Kidney glomerular epithelial cell (primary cell): Measurements from ENCODE around the gene OR56A5.
"Not testable (repeated sequence)": the region's sequence is repeated elsewhere in the genome, so short reads cannot be mapped to it uniquely, and the experiment has no call there.

Experiments used
- DNase-seq: peaks from one replicate; lab custom pipeline; 2025; lab: John Stamatoyannopoulos, UW

OR56A5 gene, protein sequence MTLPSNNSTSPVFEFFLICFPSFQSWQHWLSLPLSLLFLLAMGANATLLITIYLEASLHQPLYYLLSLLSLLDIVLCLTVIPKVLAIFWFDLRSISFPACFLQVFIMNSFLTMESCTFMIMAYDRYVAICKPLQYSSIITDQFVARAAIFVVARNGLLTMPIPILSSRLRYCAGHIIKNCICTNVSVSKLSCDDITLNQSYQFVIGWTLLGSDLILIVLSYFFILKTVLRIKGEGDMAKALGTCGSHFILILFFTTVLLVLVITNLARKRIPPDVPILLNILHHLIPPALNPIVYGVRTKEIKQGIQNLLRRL

DNA sequence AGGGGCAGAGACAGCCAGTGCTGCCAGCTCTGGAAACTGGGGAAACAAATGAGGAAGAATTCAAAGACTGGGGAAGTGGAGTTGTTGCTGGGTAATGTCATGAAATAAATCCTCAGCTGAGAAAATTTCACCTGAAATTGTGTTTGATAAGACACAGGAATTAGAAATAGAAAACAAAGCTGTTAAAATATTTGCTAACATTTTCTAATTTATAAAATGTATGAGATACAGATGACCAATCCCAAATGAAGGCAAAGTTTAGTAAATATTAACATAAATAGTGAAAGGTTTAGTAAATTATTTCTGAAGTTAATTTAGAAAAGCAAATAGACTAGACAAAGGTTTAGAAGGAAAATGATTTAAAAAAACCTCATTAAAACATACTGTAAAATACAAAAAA lies at the start of gene OR56A5:
Gene OR56A5 (minus strand): TSS at position 101 of the 400 bp plus-strand sequence. CDS start 0 bp downstream, at position 101.
- DNase-seq = no peak

DNA sequence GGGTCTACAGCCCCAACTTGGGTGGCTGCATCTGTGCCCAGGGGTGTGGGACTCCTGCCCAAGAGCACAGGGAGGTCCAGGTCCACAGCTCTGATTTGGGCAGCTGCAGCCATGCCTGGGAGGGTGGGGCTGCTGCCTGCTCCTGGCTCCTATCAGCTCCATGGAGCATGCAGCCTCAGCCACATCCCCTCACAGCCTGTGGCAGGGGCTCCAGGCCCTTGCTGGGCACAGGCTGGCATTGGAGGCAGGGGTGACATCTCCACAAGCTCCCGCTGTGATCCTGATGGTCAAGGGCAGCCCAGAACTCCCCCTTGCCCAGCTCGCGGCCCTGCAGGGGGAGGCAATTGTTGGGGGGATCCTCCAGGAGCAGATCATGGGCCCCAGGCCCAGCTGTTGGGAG lies 44.7 kb upstream of the OR56A5 start:
- DNase-seq = no peak

DNA sequence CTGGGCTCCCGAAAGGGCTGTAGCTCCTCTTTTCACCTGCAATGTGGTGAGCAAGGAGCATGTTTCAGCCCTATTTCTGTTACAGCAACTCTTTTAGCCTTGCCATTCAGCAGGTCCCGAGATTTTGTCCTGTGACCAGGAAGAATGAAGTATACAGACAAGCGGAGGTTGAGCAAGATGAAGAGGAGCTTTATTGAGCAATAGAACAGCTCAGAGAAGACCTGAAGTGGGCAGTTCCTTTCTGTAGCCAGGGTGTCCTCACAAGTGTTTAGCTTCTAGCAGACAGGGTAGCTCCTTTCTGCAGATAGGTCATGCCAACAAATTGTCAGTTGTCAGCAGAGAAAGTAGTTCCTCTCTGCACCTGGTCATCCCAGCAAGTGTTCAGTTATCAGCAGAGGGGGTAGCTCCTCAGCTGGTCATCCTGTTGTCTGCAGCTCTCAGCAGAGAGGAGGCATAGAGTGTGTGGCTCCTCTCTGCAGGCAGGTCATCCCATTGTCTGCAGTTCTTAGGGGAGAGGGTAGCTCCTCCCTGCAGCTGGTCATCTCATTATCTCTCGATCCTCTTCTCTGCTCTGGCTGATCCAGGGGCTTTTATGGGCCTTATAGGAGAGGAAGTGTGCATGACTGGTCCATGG lies 43.9 kb upstream of the OR56A5 start:
- no peak for DNase-seq

DNA sequence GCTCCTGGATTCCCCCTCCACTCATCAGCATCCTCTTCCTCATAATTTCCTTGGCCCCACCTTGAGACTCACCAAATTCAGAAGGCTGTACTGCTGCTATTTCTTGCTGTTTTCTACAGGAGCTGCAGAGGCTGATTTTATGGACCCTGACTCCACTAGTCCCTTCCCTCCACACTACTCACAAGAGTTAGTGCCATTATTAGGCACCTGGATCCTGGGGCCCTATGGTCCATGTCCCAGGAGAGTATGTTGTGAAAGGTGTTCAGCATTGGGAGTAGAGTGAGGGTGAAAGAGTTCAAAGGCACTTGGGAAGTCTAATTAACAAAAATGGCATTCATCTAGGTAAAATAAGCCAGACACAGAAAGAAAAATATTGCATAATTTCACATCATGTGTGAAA lies 38.6 kb upstream of the OR56A5 start, which contains the start of gene OR56A4:
Gene OR56A4 (minus strand): TSS at position 101 of the 400 bp plus-strand sequence. CDS start 3,954 bp downstream, outside the sequence.
- no peak for DNase-seq

DNA sequence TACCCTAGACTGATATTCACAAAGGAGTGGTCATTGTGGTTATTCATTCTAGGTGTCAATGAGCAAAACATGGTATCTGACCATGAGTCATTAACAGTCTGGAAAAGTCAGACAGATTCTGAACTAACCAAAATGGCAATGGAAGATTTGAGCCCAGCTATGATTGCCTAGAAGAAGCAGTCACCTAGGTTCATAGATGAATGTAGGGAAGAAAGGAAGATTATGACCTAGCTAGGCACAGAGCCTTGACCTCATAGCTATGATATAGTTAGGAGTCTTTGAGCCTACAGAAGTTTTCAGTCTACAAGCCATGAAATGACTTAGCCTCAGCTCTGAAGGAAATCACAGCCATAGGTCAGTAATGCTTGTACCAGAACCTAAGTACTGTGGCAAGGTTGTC lies 38.1 kb upstream of the OR56A5 start:
- DNase-seq = no peak

DNA sequence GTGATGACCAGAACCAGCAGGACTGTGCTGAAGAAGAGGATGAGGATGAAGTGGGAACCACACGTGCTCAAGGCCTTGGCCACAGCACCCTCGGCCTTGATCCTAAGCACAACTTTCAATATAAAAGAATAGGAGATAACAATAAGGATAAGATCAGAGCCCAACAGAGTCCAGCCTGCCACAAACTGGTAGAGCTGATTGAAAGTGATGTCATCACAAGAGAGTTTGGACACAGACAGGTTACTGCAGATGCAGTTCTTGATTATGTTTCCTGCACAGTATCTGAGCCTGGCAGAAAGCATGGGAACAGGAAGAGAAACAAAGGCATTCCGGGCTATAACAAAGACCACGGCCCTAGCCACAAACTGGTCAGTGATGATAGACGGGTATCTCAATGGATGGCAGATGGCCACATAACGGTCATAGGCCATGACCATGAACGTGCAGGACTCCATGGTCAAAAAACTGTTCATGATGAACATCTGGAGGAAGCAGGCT lies 34.0 kb upstream of the OR56A5 start:
- DNase-seq = no peak

DNA sequence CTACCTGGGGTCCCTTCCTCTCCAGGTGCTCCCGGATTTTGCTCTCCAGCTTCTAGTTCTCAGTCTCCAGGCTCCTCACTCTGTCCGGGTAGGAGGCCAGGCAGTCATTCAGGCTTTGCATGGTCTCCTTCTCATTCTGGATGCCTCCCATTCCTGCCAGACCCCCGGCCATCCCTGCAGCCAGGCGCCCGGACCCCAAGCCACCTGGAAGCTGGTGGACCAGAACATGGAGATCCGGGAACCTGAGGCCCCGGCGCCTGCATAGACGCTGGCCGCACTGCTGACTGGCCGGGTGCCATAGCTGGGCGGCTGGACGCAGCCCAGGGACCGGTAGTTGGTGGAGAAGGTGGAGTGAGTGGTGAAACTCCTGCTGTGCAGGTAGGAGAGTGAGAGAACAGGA lies 26.5 kb upstream of the OR56A5 start:
- no peak for DNase-seq

DNA sequence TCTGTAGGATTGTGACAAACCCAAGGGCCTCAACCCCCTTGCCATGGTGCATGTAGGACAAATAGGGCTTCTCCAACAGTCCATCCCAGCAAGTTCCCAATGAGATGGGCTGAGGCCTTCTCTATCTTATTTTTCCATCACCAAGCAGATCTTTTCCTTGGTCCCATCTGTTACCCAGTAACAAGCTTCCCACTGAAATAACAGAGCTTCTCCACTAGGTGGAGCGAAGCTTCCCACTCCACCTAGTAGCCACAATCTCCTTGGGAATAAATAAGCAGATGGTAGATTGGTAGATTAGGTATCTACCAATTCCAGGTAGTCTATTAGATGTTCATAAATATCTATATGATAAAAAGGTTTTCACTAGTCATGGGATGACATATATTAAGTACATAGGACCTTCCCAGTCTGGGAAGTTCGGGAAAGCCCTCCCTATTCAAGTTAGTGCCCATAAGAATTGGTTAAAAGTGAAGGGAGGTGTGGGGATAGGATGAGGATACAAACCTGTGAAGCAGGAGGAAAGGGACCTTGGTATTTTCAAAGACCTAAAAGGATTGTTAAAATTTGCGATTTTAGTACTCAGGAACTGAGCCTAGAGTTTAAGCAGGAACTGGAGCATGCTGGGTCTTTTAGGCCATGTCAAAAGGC lies 24.4 kb upstream of the OR56A5 start:
- DNase-seq = peak; percentile 31

DNA sequence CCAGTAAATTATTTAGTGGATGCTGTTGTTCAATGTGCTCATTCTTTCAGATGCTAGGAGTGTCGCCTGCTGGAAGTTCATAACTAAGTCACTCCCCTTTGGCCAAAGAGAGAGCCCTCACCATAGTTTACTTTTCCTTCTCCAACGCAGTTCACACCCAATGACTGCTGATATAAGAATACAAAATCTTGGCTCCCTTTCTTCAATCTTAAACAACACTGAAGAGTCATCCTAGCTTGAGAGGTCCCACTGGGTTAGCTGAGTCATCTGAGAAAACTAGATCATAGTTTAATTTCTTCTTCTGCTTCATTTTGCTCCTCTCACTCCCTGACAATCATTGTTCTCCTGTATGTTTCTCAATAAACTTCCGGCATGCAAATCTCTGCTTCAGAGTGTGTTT lies 23.9 kb upstream of the OR56A5 start:
- no peak for DNase-seq

DNA sequence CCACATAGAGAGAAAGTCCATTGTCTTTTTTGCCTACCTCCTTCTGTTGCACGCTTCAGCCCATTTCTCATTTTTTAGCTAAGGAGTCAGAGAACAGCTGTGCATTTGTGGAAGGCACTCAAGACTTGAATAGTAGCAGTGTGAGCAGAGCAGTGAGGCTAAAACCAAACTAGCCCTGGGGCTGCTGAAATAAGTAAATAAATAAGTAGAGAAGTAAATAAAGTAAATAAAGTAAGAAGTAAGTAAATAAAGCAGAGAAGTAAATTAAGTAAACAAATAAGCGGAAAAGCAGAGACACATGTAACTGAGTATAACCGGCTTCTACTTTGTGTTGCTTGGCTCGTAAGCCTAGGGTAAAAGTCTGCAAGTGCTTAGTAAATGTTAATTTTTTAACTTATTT lies 20.9 kb upstream of the OR56A5 start:
- DNase-seq = no peak

DNA sequence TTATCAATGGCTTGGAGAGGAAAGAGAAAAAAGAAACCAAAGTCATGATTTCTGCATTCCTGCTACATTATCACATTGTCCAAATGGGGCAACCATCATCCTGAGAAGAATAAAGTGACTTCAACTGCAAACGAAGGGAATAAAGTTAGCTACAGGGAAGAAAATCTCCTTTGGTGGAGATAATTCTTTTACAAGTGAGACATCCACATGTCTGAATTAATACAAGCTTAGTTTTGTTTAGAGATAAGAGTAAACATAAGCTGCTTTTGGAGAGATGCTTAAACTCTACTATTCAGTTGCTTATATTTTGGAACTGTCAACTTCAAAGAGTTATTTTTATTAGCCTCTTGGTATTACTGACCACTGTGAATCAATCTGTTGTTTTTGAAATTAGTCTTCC lies 18.6 kb upstream of the OR56A5 start, which contains the start of gene OR52L1:
Gene OR52L1 (minus strand): TSS at position 101 of the 400 bp plus-strand sequence. CDS start 55 bp downstream, at position 46.
- no peak for DNase-seq

DNA sequence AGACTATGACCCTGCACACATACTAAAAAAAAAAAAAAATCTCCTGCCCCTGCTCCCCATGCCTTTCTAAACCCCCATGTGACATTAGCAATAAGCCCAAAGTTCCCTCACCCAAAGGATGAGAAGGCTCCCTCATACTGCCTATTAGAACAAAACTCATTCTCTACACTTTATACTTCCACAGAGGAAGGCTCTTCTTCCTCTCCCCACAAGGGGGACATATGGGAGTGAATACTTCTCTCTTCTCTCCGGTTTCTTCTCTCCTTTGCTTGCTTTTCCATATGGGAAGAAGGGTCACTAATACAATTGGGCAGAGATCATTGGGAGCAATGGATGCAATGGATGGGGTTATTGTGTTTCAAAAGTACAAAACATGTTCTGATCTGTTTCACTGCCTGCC lies 15.1 kb upstream of the OR56A5 start:
- DNase-seq = no peak

DNA sequence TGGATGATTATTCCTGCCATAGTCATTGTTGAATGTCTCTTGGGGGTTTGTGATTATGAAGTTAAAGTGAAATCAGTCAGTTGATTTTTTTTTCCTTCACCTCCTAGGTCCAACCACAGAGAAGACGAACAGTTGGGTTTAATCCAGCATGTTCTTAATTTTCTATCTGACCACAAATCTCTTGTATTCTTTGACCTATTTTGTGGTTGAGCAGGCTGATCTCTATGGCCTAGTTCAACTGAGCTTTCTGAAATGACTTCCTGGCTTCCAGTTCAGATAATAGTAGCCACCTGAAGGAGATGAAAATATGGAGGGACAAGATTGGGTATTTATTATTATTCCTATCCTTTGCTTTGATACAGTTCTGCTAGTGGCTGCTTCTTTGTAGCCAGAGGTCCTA lies 5.2 kb upstream of the OR56A5 start:
- no peak for DNase-seq

DNA sequence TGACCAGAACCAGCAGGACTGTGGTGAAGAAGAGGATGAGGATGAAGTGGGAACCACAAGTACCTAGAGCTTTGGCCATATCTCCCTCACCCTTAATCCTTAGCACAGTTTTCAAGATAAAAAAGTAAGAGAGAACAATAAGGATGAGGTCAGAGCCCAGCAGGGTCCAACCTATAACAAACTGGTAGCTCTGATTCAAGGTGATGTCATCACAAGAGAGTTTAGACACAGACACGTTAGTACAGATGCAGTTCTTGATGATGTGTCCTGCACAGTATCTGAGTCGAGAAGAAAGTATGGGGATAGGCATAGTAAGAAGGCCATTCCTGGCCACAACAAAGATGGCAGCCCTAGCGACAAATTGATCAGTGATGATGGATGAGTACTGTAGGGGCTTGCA lies 586 bp downstream of the OR56A5 start:
- DNase-seq = no peak

DNA sequence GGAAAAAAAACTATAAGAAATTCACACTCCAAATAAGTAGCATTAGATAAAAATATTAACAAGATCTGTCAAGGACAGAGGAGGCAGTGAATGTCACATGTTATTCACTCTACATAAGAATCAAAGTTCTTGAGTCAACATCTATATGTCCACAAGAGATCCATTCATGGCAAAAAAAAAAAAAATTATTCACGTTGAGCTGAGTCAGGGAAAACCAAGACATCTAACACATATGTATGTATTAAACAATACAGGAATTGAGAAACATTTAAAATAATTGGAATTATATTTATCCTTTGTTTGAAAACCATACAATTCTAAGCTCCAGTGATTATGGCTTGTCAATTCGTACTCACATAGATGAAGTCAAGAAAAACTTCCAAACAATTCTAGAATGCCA lies 1.3 kb downstream of the OR56A5 start:
- DNase-seq = no peak

DNA sequence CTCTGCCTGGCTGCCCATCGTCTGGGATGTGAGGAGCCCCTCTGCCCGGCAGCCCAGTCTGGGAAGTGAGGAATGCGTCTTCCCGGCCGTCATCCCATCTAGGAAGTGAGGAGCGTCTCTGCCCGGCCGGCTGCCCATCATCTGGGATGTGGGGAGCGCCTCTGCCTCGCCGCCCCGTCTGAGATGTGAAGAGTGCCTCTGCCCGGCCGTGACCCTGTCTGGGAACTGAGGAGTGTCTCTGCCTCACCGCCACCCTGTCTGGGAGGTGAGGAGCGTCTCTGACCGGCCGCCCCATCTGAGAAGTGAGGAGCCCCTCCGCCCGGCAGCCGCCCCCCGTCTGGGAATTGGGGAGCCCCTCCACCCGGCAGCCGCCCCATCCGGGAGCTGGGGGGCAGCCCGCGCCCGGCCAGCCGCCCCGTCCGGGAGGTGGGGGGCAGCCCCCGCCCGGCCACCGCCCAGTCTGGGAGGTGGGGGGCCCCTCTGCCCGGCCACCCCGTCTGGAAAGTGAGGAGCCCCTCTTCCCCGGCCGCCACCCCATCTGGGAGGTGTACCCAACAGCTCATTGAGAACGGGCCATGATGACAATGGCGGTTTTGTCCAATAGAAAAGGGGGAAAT lies 7.5 kb downstream of the OR56A5 start:
- not testable (repeated sequence) for DNase-seq

DNA sequence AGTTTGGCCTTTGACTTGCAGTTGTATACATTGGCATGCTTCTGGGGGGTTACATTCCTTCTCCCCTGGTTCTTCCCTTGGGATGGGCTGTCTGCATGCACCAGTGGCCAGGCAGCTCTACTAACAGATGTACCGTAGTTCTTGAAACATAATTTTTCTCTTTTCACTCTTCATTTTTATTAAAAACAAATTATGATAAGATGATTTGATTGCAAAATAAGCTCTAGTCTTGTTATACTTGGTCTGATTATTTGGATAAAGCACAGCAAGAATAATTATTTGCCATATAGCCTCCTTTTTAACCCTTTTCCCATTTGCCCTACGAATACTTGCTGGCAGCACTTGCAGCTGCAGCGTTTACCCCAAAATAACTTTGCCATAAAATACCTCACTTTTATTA lies 12.7 kb downstream of the OR56A5 start:
- no peak for DNase-seq

DNA sequence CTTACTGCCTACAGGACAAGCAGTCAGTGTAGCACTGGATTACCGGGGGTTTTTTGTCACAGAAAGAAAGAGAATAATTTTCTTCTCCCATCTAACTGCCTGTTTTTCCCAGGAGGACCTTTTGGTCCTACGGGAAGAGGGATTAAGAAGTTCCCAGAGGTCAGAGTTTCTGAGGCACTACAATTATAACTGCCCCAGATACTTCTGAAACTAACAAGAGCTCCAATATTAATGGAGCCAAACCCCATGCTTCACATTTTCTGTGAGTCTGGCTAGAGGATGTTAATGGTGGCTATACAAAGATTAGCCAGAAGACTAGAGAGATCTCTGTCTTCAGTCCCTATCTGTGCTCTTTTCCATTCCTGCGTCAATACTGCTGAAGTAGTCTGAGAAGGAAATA lies 26.3 kb downstream of the OR56A5 start, which contains the start of gene OR56A3:
Gene OR56A3 (plus strand): TSS at position 301 of the 400 bp plus-strand sequence. CDS start 5,096 bp downstream, outside the sequence.
- DNase-seq = no peak

DNA sequence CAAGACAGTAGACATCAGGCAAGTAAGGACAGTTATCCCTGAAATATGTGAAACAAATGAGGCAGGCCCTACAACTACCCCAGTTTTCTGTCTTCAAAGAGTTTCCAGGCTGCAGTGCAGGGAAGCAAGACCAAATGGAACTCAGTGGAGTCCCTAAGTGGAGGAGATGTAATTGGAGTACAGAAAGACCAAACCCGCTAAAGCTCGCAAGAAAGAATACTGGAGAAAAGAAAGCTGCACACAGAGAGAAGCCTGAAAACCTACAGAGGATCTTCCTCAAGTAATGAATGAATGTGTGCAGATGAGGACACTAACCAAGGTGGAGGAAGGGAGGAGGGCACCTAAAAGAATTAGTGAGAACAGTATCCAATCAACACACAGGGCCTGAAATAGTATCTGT lies 27.5 kb downstream of the OR56A5 start:
- DNase-seq = no peak

DNA sequence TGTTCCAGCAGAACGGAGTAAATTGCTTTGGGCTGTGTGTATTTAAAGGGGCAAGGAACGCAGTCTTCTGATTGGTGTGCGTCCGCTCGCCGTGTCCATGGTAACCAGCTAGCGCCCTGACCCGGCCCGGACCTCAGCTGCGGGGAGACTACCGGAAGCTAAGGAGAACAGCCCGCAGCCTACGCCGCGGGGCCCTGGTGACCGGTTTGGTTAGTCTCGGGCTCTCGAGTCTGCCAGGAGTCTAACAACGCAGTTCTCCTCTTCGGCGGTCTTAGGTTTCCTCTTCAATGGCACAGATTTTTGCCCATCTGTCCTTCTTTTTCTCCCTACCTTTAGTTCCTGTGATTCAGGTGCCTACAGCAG lies 29.7 kb downstream of the OR56A5 start:
- no peak for DNase-seq

DNA sequence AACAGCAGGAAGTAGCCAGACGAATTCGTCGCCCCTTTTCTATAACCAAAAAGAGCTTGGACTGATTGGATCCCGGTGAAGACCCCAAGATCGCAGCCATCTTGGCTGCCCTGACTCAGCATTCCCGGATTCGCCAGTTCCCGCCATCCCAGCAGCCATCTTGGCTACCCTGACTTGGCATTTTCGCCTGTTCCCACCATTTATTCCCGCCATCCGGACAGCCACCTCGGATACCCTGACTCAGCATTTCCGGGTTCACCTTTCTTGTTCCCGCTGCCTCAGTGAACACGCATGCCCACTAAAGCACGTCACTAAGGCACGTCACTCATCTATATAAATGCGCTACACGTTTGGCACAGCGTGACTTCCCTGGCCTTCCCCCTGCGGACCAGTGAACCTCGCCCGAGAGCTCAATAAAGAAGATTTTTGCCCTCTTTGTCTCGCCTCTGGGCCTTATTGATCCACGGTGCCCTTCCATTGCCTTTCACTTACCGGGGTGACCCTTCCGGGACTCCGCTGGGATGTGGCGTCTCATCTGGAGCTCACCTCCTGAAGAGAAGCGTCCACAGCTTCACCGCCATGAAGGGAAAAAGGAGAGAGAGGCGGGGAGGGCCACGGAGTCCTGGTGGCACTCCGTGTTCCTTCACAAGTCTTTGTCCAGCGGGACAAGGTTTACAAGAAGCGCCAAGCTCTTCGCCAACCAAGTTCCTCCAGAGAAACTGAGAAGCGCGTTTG lies 30.3 kb downstream of the OR56A5 start:
- DNase-seq = no peak

DNA sequence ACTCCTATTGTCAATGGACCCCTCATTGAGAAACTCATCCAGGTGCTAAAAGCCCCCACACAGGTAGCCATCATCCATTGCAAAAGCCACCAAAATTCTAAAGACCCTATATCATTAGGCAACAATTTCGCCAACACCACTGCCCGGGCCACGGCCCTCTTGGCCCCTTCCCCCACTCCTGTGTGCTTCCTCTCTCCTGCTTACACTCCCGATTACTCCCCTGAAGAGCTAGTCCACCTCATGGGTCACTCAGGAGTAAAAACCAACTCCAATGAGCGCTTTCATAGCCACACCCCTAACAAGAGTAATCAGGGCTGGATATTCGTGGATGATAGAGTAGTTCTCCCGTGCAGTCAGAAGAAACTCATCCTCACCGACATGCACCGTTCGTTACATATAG lies 35.2 kb downstream of the OR56A5 start:
- no peak for DNase-seq
